Lower leg skin (tissue), 4 donors: ENCODE data around the gene ADGRD1. TPM values are rescaled to one million over a fixed set of nuclear protein-coding genes. Genes with fewer than 3 reads are reported as not detected.

Experiments
- DNase-seq, 2 donors: peaks; one replicate each; pipeline ENCODE4 v3.0.0-alpha.2; 2019; ENCODE audit warnings: low spot score in 2 of 2
- H3K4me3 ChIP-seq: fragments of 200-600 bp; sonication (generic); 2 replicates; pipeline ENCODE4 v1.5.1; 2017; ENCODE audit warnings: mild to moderate bottlenecking, low read depth; ENCODE audit not compliant: poor library complexity, severe bottlenecking
- CTCF ChIP-seq, 3 donors: fragments of 450-650 bp; IDR thresholded peaks; one replicate each; pipeline ENCODE4 v1.5.1; 2016; ENCODE audit warnings: antibody characterized with exemption in 3 of 3, mild to moderate bottlenecking in 3 of 3, moderate library complexity in 2 of 3
- POLR2A ChIP-seq, 2 donors: fragments of 450-650 bp; IDR thresholded peaks; one replicate each; pipeline ENCODE4 v1.6.1; 2016 to 2017; ENCODE audit warnings: antibody characterized with exemption in 2 of 2, mild to moderate bottlenecking in 1 of 2, moderate library complexity in 1 of 2
- WGBS, 2 donors: methylation state at CpG; one replicate each; pipeline ENCODE4 v1.1.5; 2018; 5-methylcytosine and 5-hydroxymethylcytosine counted together
- intact Hi-C: fragments of 100-400 bp; cut with DNase I; formaldehyde crosslinking; loops from one replicate; pipeline ENCODE4 v1.15.0; 2023; ENCODE audit warnings: low total_unique reads
- total RNA-seq, 4 donors: library from RNA; depleted of rRNA; stranded (reverse); fragments of >200 nt; gene quantifications; one replicate each; pipeline ENCODE4 v1.1.0, GENCODE V29; 2016

ADGRD1 gene
- total RNA-seq, 4 donors from 2014 or later, result 8.3 to 11.6 (median 8.9) TPM

- peak in 1 of 2 donors; percentile 53 for DNase-seq
- WGBS, 2 donors, result 69 to 71% methylated on average over 2 of the region's 2 CpGs
- TF ChIP-seq POLR2A (IDR thresholded peaks at IDR 0.05) (no peak), CTCF (IDR thresholded peaks at IDR 0.05) (no peak)
- no peak overlapping the region for H3K4me3 ChIP-seq
- intact Hi-C loops, result no loop called here
Measured at GRCh38 chr12:130988751-130989150, 35.0 kb downstream of the ADGRD1 start.

- DNase-seq, result peak in 1 of 2 donors; percentile 76
- no peak overlapping the region for H3K4me3 ChIP-seq
- WGBS, 2 donors, result 74 to 96% methylated on average over 8 of the region's 8 CpGs
- intact Hi-C loops, result no loop called here
- TF ChIP-seq POLR2A (IDR thresholded peaks at IDR 0.05) (no peak), CTCF (IDR thresholded peaks at IDR 0.05) (no peak)
Measured at GRCh38 chr12:130989391-130989790, 35.7 kb downstream of the ADGRD1 start.

- H3K4me3 ChIP-seq, result no peak overlapping the region
- DNase-seq, result peak in 1 of 2 donors; percentile 69
- 57 to 67% methylated on average over 8 of the region's 8 CpGs for WGBS, 2 donors
- TF ChIP-seq CTCF (IDR thresholded peaks at IDR 0.05) (no peak), POLR2A (IDR thresholded peaks at IDR 0.05) (no peak)
- intact Hi-C loops, result no loop called here
Measured at GRCh38 chr12:130990034-130990433, 36.3 kb downstream of the ADGRD1 start.

GRCh38 chr12:130992448-130992847 is 38.7 kb downstream of the ADGRD1 start:
- DNase-seq, result peak in 1 of 2 donors; percentile 74
- 56 to 63% methylated on average over 7 to 8 of the region's 8 CpGs for WGBS, 2 donors
- intact Hi-C loops, result no loop called here
- no peak for TF ChIP-seq CTCF (IDR thresholded peaks at IDR 0.05)
- TF ChIP-seq POLR2A (IDR thresholded peaks at IDR 0.05), result no peak
- H3K4me3 ChIP-seq, result no peak overlapping the region

GRCh38 chr12:130992979-130993538 is 39.4 kb downstream of the ADGRD1 start:
- H3K4me3 ChIP-seq, result no peak overlapping the region
- no peak for TF ChIP-seq POLR2A (IDR thresholded peaks at IDR 0.05)
- no peak for TF ChIP-seq CTCF (IDR thresholded peaks at IDR 0.05)
- intact Hi-C loops, result no loop called here
- DNase-seq, result peak in 1 of 2 donors; percentile 12
- 91 to 93% methylated on average over 5 of the region's 5 CpGs for WGBS, 2 donors
